ENCODE results near the gene PCAT7. TPM values are rescaled to one million over a fixed set of nuclear protein-coding genes. Genes with fewer than 3 reads are reported as not detected.

PCAT7 gene
- total RNA-seq, 2 donors from 2014 or later: 0.78 TPM; not detected in 1

- Histone ChIP-seq H3K27ac (no peak overlapping the region), H3K36me3 (replicated peaks in 1 of 2; ENCODE audit: insufficient read depth in 1 of 2, low read depth in 2 of 2) (no peaks in the 10 kb centered on the region), H3K9me3 (no peaks in the 10 kb centered on the region), H3K4me3 (no peak overlapping the region), H3K27me3 (no peaks in the 10 kb centered on the region), H3K4me1 (peaks cover 5% of the 10 kb centered on the region)
- DNase-seq (no peak), ATAC-seq (no peak)
- 0 to 39% methylated on average over 1 of the region's 1 CpG for WGBS, 2 donors
- intact Hi-C loops (cut with DNase I): no loop called here
- TF ChIP-seq POLR2A (IDR thresholded peaks at IDR 0.05) (no peak), CTCF (IDR thresholded peaks at IDR 0.05) (no peak)
These were observed 22.2 kb downstream of the PCAT7 start for GRCh38 chr9:94577036-94577435.

- H3K27ac ChIP-seq: no peak overlapping the region
- no peaks in the 10 kb centered on the region for H3K9me3 ChIP-seq
- peaks cover 5% of the 10 kb centered on the region for H3K4me1 ChIP-seq
- H3K4me3 ChIP-seq: no peak overlapping the region
- TF ChIP-seq CTCF (IDR thresholded peaks at IDR 0.05) (no peak), POLR2A (IDR thresholded peaks at IDR 0.05) (no peak)
- H3K36me3 ChIP-seq (replicated peaks in 1 of 2; ENCODE audit: insufficient read depth in 1 of 2, low read depth in 2 of 2): no peaks in the 10 kb centered on the region
- intact Hi-C loops (cut with DNase I): no loop called here
- 7 to 18% methylated on average over 2 of the region's 2 CpGs for WGBS, 2 donors
- ATAC-seq (no peak), DNase-seq (no peak)
- H3K27me3 ChIP-seq: no peaks in the 10 kb centered on the region
These were observed 22.7 kb downstream of the PCAT7 start for GRCh38 chr9:94577571-94577970.

- no peaks in the 10 kb centered on the region for H3K9me3 ChIP-seq
- DNase-seq (no peak), ATAC-seq (no peak)
- 91 to 95% methylated on average over 5 of the region's 5 CpGs for WGBS, 2 donors
- peaks cover 5% of the 10 kb centered on the region for H3K4me1 ChIP-seq
- H3K27ac ChIP-seq: no peak overlapping the region
- H3K4me3 ChIP-seq: no peak overlapping the region
- TF ChIP-seq POLR2A (IDR thresholded peaks at IDR 0.05): no peak
- TF ChIP-seq CTCF (IDR thresholded peaks at IDR 0.05): no peak
- no peaks in the 10 kb centered on the region for H3K36me3 ChIP-seq (replicated peaks in 1 of 2; ENCODE audit: insufficient read depth in 1 of 2, low read depth in 2 of 2)
- no peaks in the 10 kb centered on the region for H3K27me3 ChIP-seq
- intact Hi-C loops (cut with DNase I): no loop called here
These were observed 26.8 kb downstream of the PCAT7 start for GRCh38 chr9:94581728-94582127.

- Histone ChIP-seq H3K36me3 (replicated peaks in 1 of 2; ENCODE audit: insufficient read depth in 1 of 2, low read depth in 2 of 2) (no peaks in the 10 kb centered on the region), H3K9me3 (no peaks in the 10 kb centered on the region), H3K27me3 (no peaks in the 10 kb centered on the region), H3K4me3 (no peak overlapping the region), H3K27ac (no peak overlapping the region), H3K4me1 (no peaks in the 10 kb centered on the region)
- ATAC-seq: no peak
- no peak for DNase-seq
- intact Hi-C loops (cut with DNase I): no loop called here
- no peak for TF ChIP-seq POLR2A (IDR thresholded peaks at IDR 0.05)
- no peak for TF ChIP-seq CTCF (IDR thresholded peaks at IDR 0.05)
- WGBS, 2 donors: 88% methylated on average over 6 of the region's 6 CpGs
These were observed 29.7 kb downstream of the PCAT7 start for GRCh38 chr9:94584555-94584954.

- Histone ChIP-seq H3K4me3 (no peak overlapping the region), H3K27me3 (no peaks in the 10 kb centered on the region), H3K4me1 (no peaks in the 10 kb centered on the region), H3K36me3 (replicated peaks in 1 of 2; ENCODE audit: insufficient read depth in 1 of 2, low read depth in 2 of 2) (no peaks in the 10 kb centered on the region), H3K27ac (no peak overlapping the region), H3K9me3 (no peaks in the 10 kb centered on the region)
- WGBS, 2 donors: 74 to 76% methylated on average over 4 of the region's 4 CpGs
- intact Hi-C loops (cut with DNase I): no loop called here
- TF ChIP-seq CTCF (IDR thresholded peaks at IDR 0.05) (no peak), POLR2A (IDR thresholded peaks at IDR 0.05) (no peak)
- DNase-seq (no peak), ATAC-seq (no peak)
These were observed 31.4 kb downstream of the PCAT7 start for GRCh38 chr9:94586316-94586715.

Measured in body of pancreas (tissue), 4 donors.